GM23338 (cell line): ENCODE measurements around the gene TEKT4. TPM values are rescaled to one million over a fixed set of nuclear protein-coding genes. Genes with fewer than 3 reads are reported as not detected.

Source experiments
- ATAC-seq: fragments of 200-7000 bp; cut with Tn5 transposase; 3 replicates; pipeline ENCODE4 v1.9.1; 2020
- DNase-seq: peaks from one replicate; pipeline ENCODE4 v3.0.0-alpha.2; 2015; ENCODE audit warnings: low spot score
- H2AFZ ChIP-seq: fragments of 200-600 bp; sonication (generic); 2 replicates; pipeline ENCODE4 v1.8.0; 2016; ENCODE audit warnings: antibody characterized with exemption, mild to moderate bottlenecking, moderate library complexity
- H3F3A ChIP-seq: fragments of 200-600 bp; sonication (generic); replicated peaks from 2 replicates; pipeline ENCODE4 v1.8.0; 2017; ENCODE audit warnings: antibody characterized with exemption, mixed run types, low read depth
- H3K27ac ChIP-seq: fragments of 200-600 bp; sonication (generic); 2 replicates; pipeline ENCODE4 v1.6.1; 2016; ENCODE audit warnings: low read depth
- H3K27me3 ChIP-seq: fragments of 200-600 bp; sonication (generic); 2 replicates; pipeline ENCODE4 v1.8.0; 2016; ENCODE audit warnings: mild to moderate bottlenecking, mixed run types, moderate library complexity; ENCODE audit not compliant: insufficient read depth
- H3K36me3 ChIP-seq: fragments of 200-600 bp; sonication (generic); 2 replicates; pipeline ENCODE4 v1.8.0; 2016; ENCODE audit warnings: mild to moderate bottlenecking; ENCODE audit not compliant: insufficient read depth
- H3K4me1 ChIP-seq: fragments of 200-600 bp; sonication (generic); 2 replicates; pipeline ENCODE4 v1.8.0; 2016; ENCODE audit warnings: mild to moderate bottlenecking, moderate library complexity; ENCODE audit not compliant: insufficient read depth
- H3K4me2 ChIP-seq: fragments of 200-600 bp; sonication (generic); 2 replicates; pipeline ENCODE4 v1.7.1; 2017; ENCODE audit warnings: mixed run types
- H3K4me3 ChIP-seq: fragments of 200-600 bp; sonication (generic); 2 replicates; pipeline ENCODE4 v1.6.1; 2016; ENCODE audit warnings: mixed run types
- H3K79me2 ChIP-seq: fragments of 200-600 bp; sonication (generic); replicated peaks from 2 replicates; pipeline ENCODE4 v1.8.0; 2017; ENCODE audit warnings: mild to moderate bottlenecking; ENCODE audit not compliant: insufficient read depth
- H3K9me2 ChIP-seq: fragments of 200-600 bp; sonication (generic); 2 replicates; pipeline ENCODE4 v1.8.0; 2017; ENCODE audit not compliant: insufficient read depth
- H4K20me1 ChIP-seq: fragments of 200-600 bp; sonication (generic); replicated peaks from 2 replicates; pipeline ENCODE4 v1.8.0; 2017; ENCODE audit warnings: mild to moderate bottlenecking; ENCODE audit not compliant: insufficient read depth
- H3K27ac Mint-ChIP-seq: 2 replicates; pipeline ENCODE4 v1.8.0; 2020; ENCODE audit warnings: inconsistent platforms, mild to moderate bottlenecking, moderate library complexity, mixed read lengths
- H3K27me3 Mint-ChIP-seq: 3 replicates; pipeline ENCODE4 v1.8.0; 2022; ENCODE audit warnings: low read depth, mild to moderate bottlenecking, moderate library complexity, mixed read lengths, inconsistent platforms; ENCODE audit not compliant: insufficient read depth, poor library complexity
- H3K36me3 Mint-ChIP-seq: 3 replicates; pipeline ENCODE4 v1.8.0; 2021; ENCODE audit warnings: low read depth, mild to moderate bottlenecking, inconsistent platforms, moderate library complexity, mixed read lengths
- H3K4me1 Mint-ChIP-seq: 3 replicates; pipeline ENCODE4 v1.8.0; 2020; ENCODE audit warnings: mild to moderate bottlenecking, inconsistent platforms, mixed read lengths
- H3K4me3 Mint-ChIP-seq: 3 replicates; pipeline ENCODE4 v1.8.0; 2021; ENCODE audit warnings: moderate library complexity, mild to moderate bottlenecking, inconsistent platforms, mixed read lengths
- H3K9me3 Mint-ChIP-seq: 3 replicates; pipeline ENCODE4 v1.8.0; 2020; ENCODE audit warnings: moderate library complexity, mild to moderate bottlenecking, inconsistent platforms, mixed read lengths
- EZH2phosphoT487 ChIP-seq: fragments of 200-600 bp; sonication (generic); IDR thresholded peaks from one replicate; pipeline ENCODE4 v1.8.1; 2018; ENCODE audit warnings: antibody characterized with exemption; ENCODE audit not compliant: unreplicated experiment
- STAT1 ChIP-seq: IDR thresholded peaks from one replicate; pipeline ENCODE4 v1.6.1; 2016; ENCODE audit warnings: antibody characterized with exemption; ENCODE audit not compliant: unreplicated experiment
- ZNF114 ChIP-seq: fragments of 250-450 bp; sonication (Bioruptor Pico); IDR thresholded peaks from 2 replicates; pipeline ENCODE4 v1.5.0; 2020; ENCODE audit warnings: mild to moderate bottlenecking, moderate library complexity
- polyA plus RNA-seq: library from polyadenylated mRNA; unstranded; fragments of >200 nt; fragmentation: Nextera tagmentation; extraction: Ambion mirVana; gene quantifications from 2 replicates; pipeline ENCODE4 v1.2.1, GENCODE V29; 2016
- total RNA-seq: library from RNA; depleted of rRNA; stranded (reverse); fragments of >200 nt; shearing (Covaris generic); gene quantifications from 2 replicates; pipeline ENCODE4 v1.2.3, GENCODE V29; 2014
- TF ChIP-seq, protein P1 (sequence below): fragments of 250-450 bp; sonication (Bioruptor Pico); IDR thresholded peaks from 2 replicates; pipeline ENCODE4 v1.5.0; 2020; ENCODE audit warnings: mild to moderate bottlenecking, moderate library complexity
- TF ChIP-seq, protein P2 (sequence below), 2 experiments: fragments of 200-600 bp in 1 of 2; sonication (generic) in 1 of 2; conservative IDR thresholded peaks; 2 replicates each; pipeline versions ENCODE4 v1.5.1 to v1.6.1; 2016 to 2017; ENCODE audit warnings: antibody characterized with exemption in 2 of 2, low read depth in 2 of 2, mild to moderate bottlenecking in 2 of 2, moderate library complexity in 1 of 2

Gene TEKT4
- total and polyA plus RNA-seq, 2 experiments from 2014 or later = not detected

DNA sequence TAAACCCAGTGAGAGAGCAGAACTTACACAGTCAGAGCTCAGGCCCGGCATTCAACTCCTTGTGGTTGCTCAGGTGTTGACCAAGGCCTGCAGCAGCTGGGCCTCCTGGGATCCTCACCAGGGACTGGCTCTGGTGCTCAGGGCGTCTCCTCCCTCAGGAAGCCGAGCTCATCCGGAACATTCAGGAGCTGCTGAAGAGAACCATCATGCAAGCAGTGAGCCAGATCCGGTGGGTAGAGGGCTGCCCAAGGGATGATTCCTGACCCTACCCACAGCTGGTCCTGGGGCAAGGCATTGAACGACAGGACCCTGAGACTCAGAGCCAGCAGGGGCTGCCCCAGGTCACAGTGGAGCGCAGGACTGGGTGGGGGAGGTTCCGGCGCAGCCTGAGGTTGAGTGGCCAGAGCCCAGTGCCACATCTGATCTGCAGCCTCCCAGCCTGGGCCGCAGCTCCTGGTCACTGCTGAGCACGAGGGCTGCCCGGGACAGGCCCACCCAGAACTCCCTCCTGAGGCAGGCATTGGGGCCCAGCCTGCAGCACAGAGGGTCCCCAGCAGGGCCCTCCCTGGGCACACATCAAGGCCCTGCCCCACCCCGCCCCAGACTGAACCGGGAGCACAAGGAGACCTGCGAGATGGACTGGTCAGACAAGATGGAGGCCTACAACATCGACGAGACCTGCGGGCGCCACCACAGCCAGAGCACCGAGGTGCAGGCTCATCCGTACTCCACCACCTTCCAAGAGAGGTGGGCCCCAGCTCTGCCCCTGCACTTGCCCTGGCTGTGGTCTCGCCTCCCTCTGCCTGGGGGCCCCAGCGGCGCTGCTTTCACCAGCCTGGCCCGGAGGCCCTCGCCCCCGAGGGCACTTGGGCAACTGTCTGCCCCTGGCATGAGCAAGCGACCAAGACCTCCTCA lies 2.4 kb downstream of the TEKT4 start (continued):
- TF ChIP-seq, protein P1, sequence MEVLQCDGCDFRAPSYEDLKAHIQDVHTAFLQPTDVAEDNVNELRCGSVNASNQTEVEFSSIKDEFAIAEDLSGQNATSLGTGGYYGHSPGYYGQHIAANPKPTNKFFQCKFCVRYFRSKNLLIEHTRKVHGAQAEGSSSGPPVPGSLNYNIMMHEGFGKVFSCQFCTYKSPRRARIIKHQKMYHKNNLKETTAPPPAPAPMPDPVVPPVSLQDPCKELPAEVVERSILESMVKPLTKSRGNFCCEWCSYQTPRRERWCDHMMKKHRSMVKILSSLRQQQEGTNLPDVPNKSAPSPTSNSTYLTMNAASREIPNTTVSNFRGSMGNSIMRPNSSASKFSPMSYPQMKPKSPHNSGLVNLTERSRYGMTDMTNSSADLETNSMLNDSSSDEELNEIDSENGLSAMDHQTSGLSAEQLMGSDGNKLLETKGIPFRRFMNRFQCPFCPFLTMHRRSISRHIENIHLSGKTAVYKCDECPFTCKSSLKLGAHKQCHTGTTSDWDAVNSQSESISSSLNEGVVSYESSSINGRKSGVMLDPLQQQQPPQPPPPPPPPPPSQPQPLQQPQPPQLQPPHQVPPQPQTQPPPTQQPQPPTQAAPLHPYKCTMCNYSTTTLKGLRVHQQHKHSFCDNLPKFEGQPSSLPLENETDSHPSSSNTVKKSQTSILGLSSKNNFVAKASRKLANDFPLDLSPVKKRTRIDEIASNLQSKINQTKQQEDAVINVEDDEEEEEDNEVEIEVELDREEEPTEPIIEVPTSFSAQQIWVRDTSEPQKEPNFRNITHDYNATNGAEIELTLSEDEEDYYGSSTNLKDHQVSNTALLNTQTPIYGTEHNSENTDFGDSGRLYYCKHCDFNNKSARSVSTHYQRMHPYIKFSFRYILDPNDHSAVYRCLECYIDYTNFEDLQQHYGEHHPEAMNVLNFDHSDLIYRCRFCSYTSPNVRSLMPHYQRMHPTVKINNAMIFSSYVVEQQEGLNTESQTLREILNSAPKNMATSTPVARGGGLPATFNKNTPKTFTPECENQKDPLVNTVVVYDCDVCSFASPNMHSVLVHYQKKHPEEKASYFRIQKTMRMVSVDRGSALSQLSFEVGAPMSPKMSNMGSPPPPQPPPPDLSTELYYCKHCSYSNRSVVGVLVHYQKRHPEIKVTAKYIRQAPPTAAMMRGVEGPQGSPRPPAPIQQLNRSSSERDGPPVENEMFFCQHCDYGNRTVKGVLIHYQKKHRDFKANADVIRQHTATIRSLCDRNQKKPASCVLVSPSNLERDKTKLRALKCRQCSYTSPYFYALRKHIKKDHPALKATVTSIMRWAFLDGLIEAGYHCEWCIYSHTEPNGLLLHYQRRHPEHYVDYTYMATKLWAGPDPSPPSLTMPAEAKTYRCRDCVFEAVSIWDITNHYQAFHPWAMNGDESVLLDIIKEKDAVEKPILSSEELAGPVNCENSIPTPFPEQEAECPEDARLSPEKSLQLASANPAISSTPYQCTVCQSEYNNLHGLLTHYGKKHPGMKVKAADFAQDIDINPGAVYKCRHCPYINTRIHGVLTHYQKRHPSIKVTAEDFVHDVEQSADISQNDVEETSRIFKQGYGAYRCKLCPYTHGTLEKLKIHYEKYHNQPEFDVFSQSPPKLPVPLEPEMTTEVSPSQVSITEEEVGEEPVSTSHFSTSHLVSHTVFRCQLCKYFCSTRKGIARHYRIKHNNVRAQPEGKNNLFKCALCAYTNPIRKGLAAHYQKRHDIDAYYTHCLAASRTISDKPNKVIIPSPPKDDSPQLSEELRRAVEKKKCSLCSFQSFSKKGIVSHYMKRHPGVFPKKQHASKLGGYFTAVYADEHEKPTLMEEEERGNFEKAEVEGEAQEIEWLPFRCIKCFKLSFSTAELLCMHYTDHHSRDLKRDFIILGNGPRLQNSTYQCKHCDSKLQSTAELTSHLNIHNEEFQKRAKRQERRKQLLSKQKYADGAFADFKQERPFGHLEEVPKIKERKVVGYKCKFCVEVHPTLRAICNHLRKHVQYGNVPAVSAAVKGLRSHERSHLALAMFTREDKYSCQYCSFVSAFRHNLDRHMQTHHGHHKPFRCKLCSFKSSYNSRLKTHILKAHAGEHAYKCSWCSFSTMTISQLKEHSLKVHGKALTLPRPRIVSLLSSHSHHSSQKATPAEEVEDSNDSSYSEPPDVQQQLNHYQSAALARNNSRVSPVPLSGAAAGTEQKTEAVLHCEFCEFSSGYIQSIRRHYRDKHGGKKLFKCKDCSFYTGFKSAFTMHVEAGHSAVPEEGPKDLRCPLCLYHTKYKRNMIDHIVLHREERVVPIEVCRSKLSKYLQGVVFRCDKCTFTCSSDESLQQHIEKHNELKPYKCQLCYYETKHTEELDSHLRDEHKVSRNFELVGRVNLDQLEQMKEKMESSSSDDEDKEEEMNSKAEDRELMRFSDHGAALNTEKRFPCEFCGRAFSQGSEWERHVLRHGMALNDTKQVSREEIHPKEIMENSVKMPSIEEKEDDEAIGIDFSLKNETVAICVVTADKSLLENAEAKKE = no peak
- TF ChIP-seq EZH2phosphoT487 (no peak), ZNF114 (no peak)

DNA sequence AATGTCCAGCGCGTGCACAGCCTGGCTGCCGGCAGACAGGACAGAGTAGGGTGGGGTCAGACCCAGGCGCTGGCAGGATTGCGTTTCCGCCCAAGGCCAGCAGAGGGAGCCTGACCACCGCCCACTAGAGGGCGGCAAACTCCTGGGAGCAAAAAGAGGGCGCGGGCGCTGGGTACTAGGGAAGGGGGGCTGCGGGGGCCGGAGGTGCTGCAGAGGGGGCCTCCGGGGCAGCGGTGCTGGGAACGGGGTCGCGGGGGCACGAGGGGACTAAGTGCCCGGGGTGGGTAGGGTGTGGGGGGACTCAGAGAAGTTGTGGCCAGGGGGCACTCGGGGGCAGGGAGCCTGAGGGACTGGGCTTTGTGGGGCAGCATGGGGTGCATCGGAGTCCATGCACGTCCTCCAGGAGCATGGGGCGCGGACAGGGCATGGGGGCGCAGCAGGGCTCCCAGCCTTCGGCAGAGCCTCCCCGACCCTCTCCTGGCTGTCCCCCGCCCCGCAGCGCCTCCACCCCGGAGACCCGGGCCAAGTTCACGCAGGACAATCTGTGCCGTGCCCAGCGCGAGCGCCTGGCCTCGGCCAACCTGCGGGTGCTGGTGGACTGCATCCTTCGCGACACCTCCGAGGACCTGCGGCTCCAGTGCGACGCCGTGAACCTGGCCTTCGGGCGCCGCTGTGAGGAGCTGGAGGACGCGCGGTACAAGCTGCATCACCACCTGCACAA lies 3.2 kb downstream of the TEKT4 start:
- Histone ChIP-seq H3K4me2 (peak overlapping the region; percentile 76), H3K36me3 (no peaks in the 10 kb centered on the region), H2AFZ (peak overlapping the region; percentile 78), H3K27ac (no peak overlapping the region), H3K9me2 (no peaks in the 10 kb centered on the region), H3F3A (no peaks in the 10 kb centered on the region), H3K79me2 (no peaks in the 10 kb centered on the region), H3K4me3 (peak overlapping the region; percentile 54), H3K27me3 (peaks cover 42% of the 10 kb centered on the region), H3K4me1 (no peaks in the 10 kb centered on the region), H4K20me1 (no peaks in the 10 kb centered on the region)
- peak overlapping the region; percentile 59; the same call in 2 of the 3 replicates for H3K4me3 Mint-ChIP-seq
- H3K27ac Mint-ChIP-seq = no peak overlapping the region
- ATAC-seq = peak; percentile 85
- TF ChIP-seq, protein P2, sequence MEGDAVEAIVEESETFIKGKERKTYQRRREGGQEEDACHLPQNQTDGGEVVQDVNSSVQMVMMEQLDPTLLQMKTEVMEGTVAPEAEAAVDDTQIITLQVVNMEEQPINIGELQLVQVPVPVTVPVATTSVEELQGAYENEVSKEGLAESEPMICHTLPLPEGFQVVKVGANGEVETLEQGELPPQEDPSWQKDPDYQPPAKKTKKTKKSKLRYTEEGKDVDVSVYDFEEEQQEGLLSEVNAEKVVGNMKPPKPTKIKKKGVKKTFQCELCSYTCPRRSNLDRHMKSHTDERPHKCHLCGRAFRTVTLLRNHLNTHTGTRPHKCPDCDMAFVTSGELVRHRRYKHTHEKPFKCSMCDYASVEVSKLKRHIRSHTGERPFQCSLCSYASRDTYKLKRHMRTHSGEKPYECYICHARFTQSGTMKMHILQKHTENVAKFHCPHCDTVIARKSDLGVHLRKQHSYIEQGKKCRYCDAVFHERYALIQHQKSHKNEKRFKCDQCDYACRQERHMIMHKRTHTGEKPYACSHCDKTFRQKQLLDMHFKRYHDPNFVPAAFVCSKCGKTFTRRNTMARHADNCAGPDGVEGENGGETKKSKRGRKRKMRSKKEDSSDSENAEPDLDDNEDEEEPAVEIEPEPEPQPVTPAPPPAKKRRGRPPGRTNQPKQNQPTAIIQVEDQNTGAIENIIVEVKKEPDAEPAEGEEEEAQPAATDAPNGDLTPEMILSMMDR (conservative IDR thresholded peaks at IDR 0.05; ENCODE audit: low read depth in 2 of 2) = peak; percentile 84 to 96
- no peak for TF ChIP-seq STAT1
- H3K9me3 Mint-ChIP-seq = peaks cover 2% of the 10 kb centered on the region; the same call in 1 of the 3 replicates
- peak; percentile 91 for DNase-seq
- peaks cover 3% of the 10 kb centered on the region; the same call in 2 of the 3 replicates for H3K4me1 Mint-ChIP-seq
- H3K27me3 Mint-ChIP-seq = peaks cover 41% of the 10 kb centered on the region
- no peaks in the 10 kb centered on the region for H3K36me3 Mint-ChIP-seq
